ENCODE data around the gene ADAM15. TPM values are rescaled to one million over a fixed set of nuclear protein-coding genes. Genes with fewer than 3 reads are reported as not detected.

Gene ADAM15
- total RNA-seq, 1 donor from 2014 or later: 163 TPM

DNA sequence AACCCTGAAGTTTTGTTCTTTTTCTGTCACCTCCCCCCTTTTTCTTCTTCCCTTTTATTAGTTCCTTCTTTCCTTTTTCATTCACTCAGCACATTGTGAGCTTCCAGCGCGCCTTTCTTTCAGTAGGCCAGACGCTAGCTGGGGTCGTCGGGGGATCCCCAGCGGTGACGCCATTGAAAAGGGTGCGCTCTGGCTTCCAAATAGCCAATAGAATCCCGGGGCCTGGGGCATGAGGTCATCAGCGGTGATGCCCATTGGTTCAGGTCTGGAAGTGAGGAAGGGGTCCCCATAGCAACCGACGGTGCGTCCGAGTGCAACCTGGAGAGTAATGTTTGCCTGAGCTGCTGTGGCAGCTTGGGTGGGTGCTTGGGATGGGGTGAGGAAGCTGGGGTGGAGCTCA lies 20.6 kb downstream of the ADAM15 start:
- no peak for DNase-seq
- ATAC-seq: no peak
- peaks cover 14% of the 10 kb centered on the region for H3K4me1 ChIP-seq
- no peaks in the 10 kb centered on the region for H3K9me3 ChIP-seq
- no peaks in the 10 kb centered on the region for H3K27me3 ChIP-seq
- intact Hi-C loops (cut with DNase I): no loop called here
- H3K36me3 ChIP-seq: no peaks in the 10 kb centered on the region
- TF ChIP-seq, protein P1, sequence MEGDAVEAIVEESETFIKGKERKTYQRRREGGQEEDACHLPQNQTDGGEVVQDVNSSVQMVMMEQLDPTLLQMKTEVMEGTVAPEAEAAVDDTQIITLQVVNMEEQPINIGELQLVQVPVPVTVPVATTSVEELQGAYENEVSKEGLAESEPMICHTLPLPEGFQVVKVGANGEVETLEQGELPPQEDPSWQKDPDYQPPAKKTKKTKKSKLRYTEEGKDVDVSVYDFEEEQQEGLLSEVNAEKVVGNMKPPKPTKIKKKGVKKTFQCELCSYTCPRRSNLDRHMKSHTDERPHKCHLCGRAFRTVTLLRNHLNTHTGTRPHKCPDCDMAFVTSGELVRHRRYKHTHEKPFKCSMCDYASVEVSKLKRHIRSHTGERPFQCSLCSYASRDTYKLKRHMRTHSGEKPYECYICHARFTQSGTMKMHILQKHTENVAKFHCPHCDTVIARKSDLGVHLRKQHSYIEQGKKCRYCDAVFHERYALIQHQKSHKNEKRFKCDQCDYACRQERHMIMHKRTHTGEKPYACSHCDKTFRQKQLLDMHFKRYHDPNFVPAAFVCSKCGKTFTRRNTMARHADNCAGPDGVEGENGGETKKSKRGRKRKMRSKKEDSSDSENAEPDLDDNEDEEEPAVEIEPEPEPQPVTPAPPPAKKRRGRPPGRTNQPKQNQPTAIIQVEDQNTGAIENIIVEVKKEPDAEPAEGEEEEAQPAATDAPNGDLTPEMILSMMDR (IDR thresholded peaks at IDR 0.05): no peak
- no peak overlapping the region for H3K4me3 ChIP-seq
- no peak overlapping the region for H3K27ac ChIP-seq

DNA sequence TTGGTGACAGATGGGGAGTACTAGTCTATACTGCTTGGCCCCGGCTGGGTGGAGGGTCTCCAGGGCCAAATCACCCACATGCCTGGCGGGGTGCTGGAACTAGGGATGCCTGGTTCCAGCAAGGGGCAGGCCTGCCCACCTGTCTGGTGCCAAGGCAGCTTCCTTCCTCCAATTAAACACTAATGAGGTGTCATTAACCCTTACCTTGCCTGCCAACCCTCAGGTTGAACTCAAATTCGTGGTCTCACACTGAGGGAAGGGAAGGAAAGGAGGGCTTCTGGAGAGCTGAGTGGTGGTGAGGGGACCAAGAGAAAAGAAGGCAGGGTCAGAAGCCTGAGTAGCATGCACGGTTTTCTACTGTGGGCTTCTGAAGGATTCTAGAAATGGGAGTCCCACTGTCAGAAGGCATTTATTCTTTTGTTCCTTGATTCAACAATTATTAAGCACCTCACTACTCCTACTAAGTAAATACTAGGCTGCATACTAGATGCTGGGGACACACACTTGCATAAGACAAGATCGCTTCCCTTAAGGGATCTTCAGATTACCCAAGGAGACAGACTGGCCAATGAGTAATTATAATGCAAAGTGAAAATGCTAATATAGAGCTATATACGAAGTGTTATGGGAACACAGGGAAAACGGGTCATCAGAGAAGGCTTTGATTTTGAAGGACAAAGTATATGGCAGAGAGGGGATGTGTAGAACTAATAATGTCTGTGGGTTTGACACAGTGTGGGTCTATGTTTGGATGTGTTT lies 21.6 kb downstream of the ADAM15 start:
- intact Hi-C loops (cut with DNase I): no loop called here

DNA sequence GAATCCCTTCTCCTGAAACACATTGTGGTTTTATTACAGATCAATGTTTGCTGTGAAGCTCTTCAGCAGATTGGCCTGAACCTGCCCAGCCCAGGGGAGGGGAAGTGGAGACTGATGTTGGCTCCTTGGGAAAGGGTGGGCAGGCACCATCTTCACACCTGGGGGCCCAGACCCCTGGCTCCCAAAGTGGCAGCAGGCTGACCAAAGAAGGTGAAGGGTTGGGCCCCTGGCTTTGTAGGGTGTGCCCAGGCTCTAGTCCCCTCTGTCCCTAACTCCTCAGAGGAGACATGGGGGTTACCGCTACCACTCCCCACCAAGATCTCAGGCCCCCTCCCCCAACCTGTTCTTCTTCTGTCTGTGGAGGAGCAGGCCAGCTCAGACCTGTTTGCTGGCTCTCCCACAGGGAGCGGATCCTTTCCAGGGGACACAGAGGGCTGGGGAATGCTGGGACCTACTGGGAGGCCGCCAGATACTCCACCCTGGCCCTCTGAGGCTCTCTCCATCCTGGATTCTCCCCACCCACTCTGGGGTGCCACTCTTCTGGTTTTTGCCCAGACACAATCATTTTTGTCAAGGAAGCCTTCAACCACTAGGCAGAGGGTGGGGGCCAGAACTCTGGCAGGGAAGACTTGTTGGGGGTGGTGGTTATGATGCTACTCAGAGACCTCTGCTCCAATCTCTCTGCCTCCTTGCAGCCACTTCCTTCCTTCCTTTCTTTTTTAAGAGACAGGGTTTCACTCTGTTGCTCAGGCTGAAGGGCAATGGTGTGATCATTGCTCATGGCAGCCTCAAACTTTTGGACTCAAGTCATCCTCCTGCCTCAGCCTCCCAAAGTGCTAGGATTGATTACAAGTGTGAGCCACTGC lies 22.5 kb downstream of the ADAM15 start:
- H3K4me3 ChIP-seq: no peak overlapping the region
- no peak overlapping the region for H3K27ac ChIP-seq
- H3K9me3 ChIP-seq: no peaks in the 10 kb centered on the region
- no peaks in the 10 kb centered on the region for H3K27me3 ChIP-seq
- ATAC-seq (no peak), DNase-seq (no peak)
- H3K36me3 ChIP-seq: no peaks in the 10 kb centered on the region
- H3K4me1 ChIP-seq: peaks cover 14% of the 10 kb centered on the region
- intact Hi-C loops (cut with DNase I): no loop called here
- TF ChIP-seq, protein P1 (IDR thresholded peaks at IDR 0.05): no peak

More for the DNA sequence above, 21.6 kb downstream of the ADAM15 start:
- ATAC-seq: no peak
- TF ChIP-seq, protein P1 (IDR thresholded peaks at IDR 0.05): no peak
- H3K36me3 ChIP-seq: no peaks in the 10 kb centered on the region
- no peaks in the 10 kb centered on the region for H3K27me3 ChIP-seq
- no peak overlapping the region for H3K4me3 ChIP-seq
- H3K9me3 ChIP-seq: no peaks in the 10 kb centered on the region
- H3K27ac ChIP-seq: no peak overlapping the region
- no peak for DNase-seq
- peaks cover 14% of the 10 kb centered on the region for H3K4me1 ChIP-seq

DNA sequence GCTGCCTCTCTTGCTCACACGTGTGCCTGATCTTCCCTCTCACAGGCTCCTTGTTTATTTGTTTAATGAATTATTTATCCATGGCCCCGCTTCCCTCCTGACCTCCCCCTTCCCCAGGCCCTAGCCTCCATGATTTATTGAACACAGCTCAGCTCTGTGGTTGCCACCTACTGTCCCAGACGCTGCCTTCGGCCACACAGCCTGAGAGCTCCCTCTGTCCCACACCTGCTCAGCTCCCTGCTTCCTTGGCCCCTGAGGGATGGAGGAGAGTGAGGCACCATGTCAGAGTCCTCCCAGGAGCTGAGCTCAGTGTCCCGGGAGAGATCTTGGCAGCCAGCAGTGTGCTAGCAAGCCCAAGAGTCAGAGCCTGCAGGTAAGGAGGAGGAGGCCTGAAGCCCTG lies 24.4 kb downstream of the ADAM15 start:
- H3K4me1 ChIP-seq: peaks cover 24% of the 10 kb centered on the region
- TF ChIP-seq, protein P1 (IDR thresholded peaks at IDR 0.05): no peak
- H3K27me3 ChIP-seq: peaks cover 16% of the 10 kb centered on the region
- no peak overlapping the region for H3K4me3 ChIP-seq
- ATAC-seq (no peak), DNase-seq (no peak)
- intact Hi-C loops (cut with DNase I): no loop called here
- no peaks in the 10 kb centered on the region for H3K9me3 ChIP-seq
- H3K36me3 ChIP-seq: no peaks in the 10 kb centered on the region
- no peak overlapping the region for H3K27ac ChIP-seq

DNA sequence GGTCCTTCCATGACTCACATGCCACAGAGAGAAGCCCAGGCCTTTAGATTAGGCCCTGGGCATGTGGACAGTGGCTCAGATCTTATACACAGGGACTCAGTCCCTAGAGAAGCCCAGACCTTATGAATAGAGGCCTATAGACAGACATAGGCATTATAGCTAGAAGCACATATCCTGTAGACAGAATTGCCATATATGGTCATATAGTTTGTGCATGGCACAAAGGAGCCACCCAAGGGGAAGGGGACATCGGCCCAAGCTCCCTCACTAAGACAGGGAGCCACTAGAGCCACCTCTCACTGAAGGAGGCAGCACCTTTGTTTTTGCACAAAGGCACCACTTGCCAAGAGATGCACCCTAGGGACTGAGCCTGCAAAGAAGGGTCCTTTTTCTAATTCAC lies 25.3 kb downstream of the ADAM15 start:
- no peak overlapping the region for H3K27ac ChIP-seq
- DNase-seq (no peak), ATAC-seq (no peak)
- H3K27me3 ChIP-seq: peaks cover 24% of the 10 kb centered on the region
- TF ChIP-seq, protein P1 (IDR thresholded peaks at IDR 0.05): no peak
- H3K9me3 ChIP-seq: no peaks in the 10 kb centered on the region
- H3K4me3 ChIP-seq: no peak overlapping the region
- intact Hi-C loops (cut with DNase I): no loop called here
- no peaks in the 10 kb centered on the region for H3K36me3 ChIP-seq
- H3K4me1 ChIP-seq: peaks cover 27% of the 10 kb centered on the region

Measured in upper lobe of right lung (tissue), 1 donor.